Measurements from ENCODE around the gene GCC2. TPM values are rescaled to one million over a fixed set of nuclear protein-coding genes. Genes with fewer than 3 reads are reported as not detected.
"Not testable (repeated sequence)": the region's sequence is repeated elsewhere in the genome, so short reads cannot be mapped to it uniquely, and the experiment has no call there.

Gene GCC2
- total and polyA plus RNA-seq, 2 of the 8 experiments (the other 6 are each of a cell fraction or from before 2014, with no cell fraction given) = 4.6 to 54.9 TPM

DNA sequence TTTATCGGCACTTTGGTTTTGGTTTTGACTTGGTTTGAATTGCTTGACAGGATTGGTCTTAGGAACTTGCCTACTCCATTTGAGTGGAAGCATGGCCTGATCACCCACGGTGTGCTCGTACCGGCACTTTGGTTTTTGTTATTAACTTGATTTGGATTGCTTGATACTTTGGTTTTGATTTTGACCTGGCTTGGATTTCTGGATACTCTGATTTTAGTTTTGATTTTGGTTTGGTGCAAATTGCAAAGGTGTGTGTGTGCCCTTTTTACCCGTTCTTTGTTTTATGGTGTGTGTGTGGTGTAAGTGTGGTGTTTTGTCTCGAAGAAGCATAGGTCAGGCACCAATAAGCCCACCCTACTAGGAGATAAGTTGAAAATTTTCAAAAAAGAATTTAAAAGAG lies 75.7 kb downstream of the GCC2 start:
- DNase-seq (ENCODE audit: low read depth in 1 of 2, low spot score in 2 of 2); H3K23me2 ChIP-seq (ENCODE audit: low read depth, low read length); H3K56ac ChIP-seq (replicated peaks; ENCODE audit: insufficient read length, low read depth, low read length); H2BK12ac ChIP-seq (ENCODE audit: low read depth, low read length); H2AK5ac ChIP-seq (ENCODE audit: low read depth, low read length); H2AFZ ChIP-seq (ENCODE audit: low read length); H4K20me1 ChIP-seq (replicated peaks in 1 of 2; ENCODE audit: control insufficient read depth in 1 of 2, insufficient read depth in 2 of 2, low read length in 2 of 2); H3K4me3 ChIP-seq (ENCODE audit: extremely low read depth in 1 of 4, insufficient read depth in 2 of 4, low read depth in 3 of 4, low read length in 4 of 4); H2BK120ac ChIP-seq (replicated peaks; ENCODE audit: low read depth, low read length); POLR2A ChIA-PET (ENCODE audit: partially characterized antibody); FAIRE-seq; CTCF ChIA-PET (ENCODE audit: partially characterized antibody); H3K23ac ChIP-seq (ENCODE audit: insufficient read length); H3K4me2 ChIP-seq (ENCODE audit: insufficient read depth in 1 of 2, low read depth in 2 of 2, low read length in 2 of 2); H3K27me3 ChIP-seq (replicated peaks in 1 of 4; ENCODE audit: control insufficient read depth in 3 of 4, extremely low read depth in 1 of 4, insufficient read depth in 3 of 4, low read length in 3 of 4); H3K9me3 ChIP-seq (ENCODE audit: insufficient read depth in 2 of 2, low read depth in 1 of 2, low read length in 1 of 2); H3K27ac ChIP-seq (ENCODE audit: low read depth, low read length); H3K9ac ChIP-seq (replicated peaks in 1 of 4; ENCODE audit: extremely low read depth in 1 of 4, low read depth in 3 of 4, low read length in 3 of 4); H3K79me2 ChIP-seq (ENCODE audit: control insufficient read depth in 1 of 2, insufficient read depth in 2 of 2, low read length in 2 of 2); H3K14ac ChIP-seq (ENCODE audit: insufficient read length); H3K4ac ChIP-seq (replicated peaks; ENCODE audit: insufficient read length, low read depth, low read length); H3K36me3 ChIP-seq (ENCODE audit: control insufficient read depth in 2 of 4, insufficient read depth in 4 of 4, low read length in 3 of 4); H4K8ac ChIP-seq (ENCODE audit: extremely low read depth, insufficient read depth, low read length); H3K4me1 ChIP-seq (replicated peaks in 1 of 4; ENCODE audit: control insufficient read depth in 3 of 4, insufficient read depth in 4 of 4, low read length in 3 of 4); H3K18ac ChIP-seq (ENCODE audit: extremely low read depth, low read length); H2BK5ac ChIP-seq (ENCODE audit: low read depth, low read length); H3K79me1 ChIP-seq (ENCODE audit: low read depth, low read length); H2BK20ac ChIP-seq (ENCODE audit: low read length); H4K5ac ChIP-seq (ENCODE audit: insufficient read length, low read depth, low read length); H4K91ac ChIP-seq (replicated peaks; ENCODE audit: insufficient read length, low read length); H2BK15ac ChIP-seq (ENCODE audit: low read length): not testable (repeated sequence)
- WGBS, 2 experiments (ENCODE audit: extremely low coverage in 1 of 2, insufficient coverage in 1 of 2, insufficient read length in 1 of 2, insufficient replicate concordance in 2 of 2, low coverage in 1 of 2, low lambda C conversion rate in 2 of 2, missing lambda C conversion rate in 1 of 2) = 100% methylated on average over 3 of the region's 6 CpGs; no CpG with 5 or more reads in 1 of the 2 experiments

DNA sequence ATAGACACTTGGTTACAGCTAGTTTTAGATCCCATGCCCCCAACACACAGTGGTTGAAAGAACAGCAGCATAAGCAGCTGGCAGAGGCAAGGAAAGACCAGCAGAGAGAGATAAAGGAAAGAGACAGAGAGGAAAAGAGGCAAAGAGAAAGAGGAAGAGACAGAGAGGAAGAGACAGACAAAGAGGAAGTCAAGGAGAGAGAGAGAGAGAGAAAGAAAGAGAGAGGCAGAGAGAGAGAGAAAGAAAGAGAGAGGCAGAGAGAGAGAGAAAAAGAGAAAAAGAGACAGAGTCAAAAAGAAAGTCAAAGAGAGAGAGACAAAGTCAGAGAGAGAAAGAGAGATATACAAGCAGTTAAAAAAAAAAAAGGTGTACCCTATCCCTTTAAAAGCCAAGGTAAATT lies 76.3 kb downstream of the GCC2 start:
- H2AFZ ChIP-seq (ENCODE audit: low read length); H4K20me1 ChIP-seq (replicated peaks in 1 of 2; ENCODE audit: control insufficient read depth in 1 of 2, insufficient read depth in 2 of 2, low read length in 2 of 2); H2BK120ac ChIP-seq (replicated peaks; ENCODE audit: low read depth, low read length); H3K9me3 ChIP-seq (ENCODE audit: insufficient read depth in 2 of 2, low read depth in 1 of 2, low read length in 1 of 2); H3K79me2 ChIP-seq (ENCODE audit: control insufficient read depth in 1 of 2, insufficient read depth in 2 of 2, low read length in 2 of 2); H3K4me3 ChIP-seq (ENCODE audit: extremely low read depth in 1 of 4, insufficient read depth in 2 of 4, low read depth in 3 of 4, low read length in 4 of 4); H2AK5ac ChIP-seq (ENCODE audit: low read depth, low read length); H3K36me3 ChIP-seq (ENCODE audit: control insufficient read depth in 2 of 4, insufficient read depth in 4 of 4, low read length in 3 of 4); H3K18ac ChIP-seq (ENCODE audit: extremely low read depth, low read length); DNase-seq (ENCODE audit: low read depth in 1 of 2, low spot score in 2 of 2); H3K23me2 ChIP-seq (ENCODE audit: low read depth, low read length); H2BK20ac ChIP-seq (ENCODE audit: low read length); H3K14ac ChIP-seq (ENCODE audit: insufficient read length); POLR2A ChIA-PET (ENCODE audit: partially characterized antibody); CTCF ChIA-PET (ENCODE audit: partially characterized antibody); H3K9ac ChIP-seq (replicated peaks in 1 of 4; ENCODE audit: extremely low read depth in 1 of 4, low read depth in 3 of 4, low read length in 3 of 4); H3K4me2 ChIP-seq (ENCODE audit: insufficient read depth in 1 of 2, low read depth in 2 of 2, low read length in 2 of 2); H2BK5ac ChIP-seq (ENCODE audit: low read depth, low read length); H2BK15ac ChIP-seq (ENCODE audit: low read length); FAIRE-seq; H3K4me1 ChIP-seq (replicated peaks in 1 of 4; ENCODE audit: control insufficient read depth in 3 of 4, insufficient read depth in 4 of 4, low read length in 3 of 4); H4K5ac ChIP-seq (ENCODE audit: insufficient read length, low read depth, low read length); H3K79me1 ChIP-seq (ENCODE audit: low read depth, low read length); H4K8ac ChIP-seq (ENCODE audit: extremely low read depth, insufficient read depth, low read length); H3K4ac ChIP-seq (replicated peaks; ENCODE audit: insufficient read length, low read depth, low read length); H3K23ac ChIP-seq (ENCODE audit: insufficient read length); H4K91ac ChIP-seq (replicated peaks; ENCODE audit: insufficient read length, low read length); H2BK12ac ChIP-seq (ENCODE audit: low read depth, low read length); H3K27me3 ChIP-seq (replicated peaks in 1 of 4; ENCODE audit: control insufficient read depth in 3 of 4, extremely low read depth in 1 of 4, insufficient read depth in 3 of 4, low read length in 3 of 4); H3K56ac ChIP-seq (replicated peaks; ENCODE audit: insufficient read length, low read depth, low read length); H3K27ac ChIP-seq (ENCODE audit: low read depth, low read length): not testable (repeated sequence)
